Gastroesophageal sphincter (tissue), 4 donors: Measurements from ENCODE around the gene UMODL1. TPM values are rescaled to one million over a fixed set of nuclear protein-coding genes. Genes with fewer than 3 reads are reported as not detected.
A peak's percentile ranks its signal among the peaks of the same experiment; 100 is the strongest.

Experiments
- ATAC-seq: fragments of 150-250 bp; one replicate; pipeline ENCODE4 v1.9.1; 2016; ENCODE audit warnings: mild to moderate bottlenecking, moderate library complexity
- H3K27ac ChIP-seq, 4 donors: fragments of 200-600 bp; sonication (generic) in 3 of 4; 1 replicate in 3 of 4; 2 replicates in 1 of 4; pipeline ENCODE4 v1.5.1; 2016 to 2019
- H3K27me3 ChIP-seq: fragments of 200-600 bp; sonication (generic); one replicate; pipeline ENCODE4 v1.5.1; 2019
- H3K36me3 ChIP-seq, 2 donors: fragments of 200-600 bp; sonication (generic); one replicate each; pipeline ENCODE4 v1.5.1; 2019; ENCODE audit warnings: control low read depth in 1 of 2
- H3K4me1 ChIP-seq, 3 donors: fragments of 200-600 bp; sonication (generic); 1 replicate in 2 of 3; 2 replicates in 1 of 3; pipeline ENCODE4 v1.5.1; 2016 to 2019; ENCODE audit warnings: control low read depth in 2 of 3
- H3K4me3 ChIP-seq, 2 donors: fragments of 200-600 bp; sonication (generic); one replicate each; pipeline ENCODE4 v1.5.1; 2019; ENCODE audit warnings: mild to moderate bottlenecking in 1 of 2, moderate library complexity in 1 of 2
- H3K9me3 ChIP-seq, 3 donors: fragments of 200-600 bp; sonication (generic); one replicate each; pipeline ENCODE4 v1.5.1; 2017 to 2019; ENCODE audit warnings: control low read depth in 2 of 3
- EP300 ChIP-seq: sonication (generic); formaldehyde crosslinking; IDR thresholded peaks from one replicate; pipeline ENCODE4 v1.6.1; 2017; ENCODE audit warnings: antibody characterized with exemption, mild to moderate bottlenecking
- POLR2A ChIP-seq, 2 donors: fragments of 450-650 bp; IDR thresholded peaks; one replicate each; pipeline ENCODE4 v1.6.1; 2017; ENCODE audit warnings: antibody characterized with exemption in 2 of 2, mild to moderate bottlenecking in 2 of 2, moderate library complexity in 1 of 2
- POLR2AphosphoS5 ChIP-seq: sonication (generic); formaldehyde crosslinking; IDR thresholded peaks from one replicate; pipeline ENCODE4 v1.6.1; 2017; ENCODE audit warnings: antibody characterized with exemption
- WGBS, 2 donors: methylation state at CpG; one replicate each; pipeline ENCODE4 v1.1.5; 2018; ENCODE audit warnings: low coverage in 1 of 2; 5-methylcytosine and 5-hydroxymethylcytosine counted together
- total RNA-seq, 4 donors: library from RNA; depleted of rRNA; stranded (reverse); fragments of >200 nt; gene quantifications; one replicate each; pipeline ENCODE4 v1.1.0, GENCODE V29; 2016
- TF ChIP-seq, protein P1 (sequence below), 4 experiments: fragments of 200-600 bp in 2 of 4; fragments of 450-650 bp in 2 of 4; sonication (generic) in 1 of 4; IDR thresholded peaks; one replicate each; pipeline ENCODE4 v1.5.1; 2017 to 2019; ENCODE audit warnings: antibody characterized with exemption in 4 of 4, mild to moderate bottlenecking in 2 of 4, moderate library complexity in 2 of 4

Gene UMODL1
- total RNA-seq, 4 donors from 2014 or later = not detected

DNA sequence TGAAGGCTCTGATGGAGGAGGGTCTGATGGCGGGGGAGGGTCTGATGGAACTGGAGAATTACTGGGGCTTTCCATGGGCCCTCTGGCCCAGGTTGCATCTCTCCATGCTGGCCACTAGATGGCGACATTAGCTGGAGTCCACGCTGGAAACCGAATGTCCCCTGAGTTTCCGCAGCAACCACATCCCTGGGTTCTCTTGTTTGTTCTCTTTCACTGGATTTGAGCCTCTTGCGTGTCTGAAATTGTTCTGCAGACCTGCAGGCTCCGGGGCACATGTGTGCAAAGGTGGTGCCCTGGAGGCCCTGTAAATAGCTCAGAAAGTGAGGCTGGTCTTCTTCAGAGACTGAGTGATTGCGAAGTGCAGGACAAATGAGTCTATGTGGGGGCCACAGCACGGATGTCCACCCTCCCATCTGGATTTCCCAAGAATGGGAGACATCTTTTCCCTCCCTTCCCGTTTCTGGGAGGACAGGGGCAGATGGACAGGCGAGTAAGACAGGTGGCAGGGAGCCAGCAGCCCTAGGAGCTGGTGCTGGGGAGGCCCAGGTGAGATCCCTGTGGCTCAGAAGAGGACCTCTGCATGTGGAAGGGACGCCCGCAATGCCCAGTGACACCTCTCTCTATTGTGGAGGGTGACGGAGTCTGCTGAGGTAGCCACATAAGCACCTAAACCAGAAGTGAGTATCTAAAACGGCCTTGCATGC lies 74.6 kb downstream of the UMODL1 start:
- peak; percentile 71 for ATAC-seq
- TF ChIP-seq POLR2AphosphoS5 = no peak
- TF ChIP-seq POLR2A (IDR thresholded peaks at IDR 0.05) = no peak
- TF ChIP-seq EP300 = no peak
- TF ChIP-seq, protein P1, sequence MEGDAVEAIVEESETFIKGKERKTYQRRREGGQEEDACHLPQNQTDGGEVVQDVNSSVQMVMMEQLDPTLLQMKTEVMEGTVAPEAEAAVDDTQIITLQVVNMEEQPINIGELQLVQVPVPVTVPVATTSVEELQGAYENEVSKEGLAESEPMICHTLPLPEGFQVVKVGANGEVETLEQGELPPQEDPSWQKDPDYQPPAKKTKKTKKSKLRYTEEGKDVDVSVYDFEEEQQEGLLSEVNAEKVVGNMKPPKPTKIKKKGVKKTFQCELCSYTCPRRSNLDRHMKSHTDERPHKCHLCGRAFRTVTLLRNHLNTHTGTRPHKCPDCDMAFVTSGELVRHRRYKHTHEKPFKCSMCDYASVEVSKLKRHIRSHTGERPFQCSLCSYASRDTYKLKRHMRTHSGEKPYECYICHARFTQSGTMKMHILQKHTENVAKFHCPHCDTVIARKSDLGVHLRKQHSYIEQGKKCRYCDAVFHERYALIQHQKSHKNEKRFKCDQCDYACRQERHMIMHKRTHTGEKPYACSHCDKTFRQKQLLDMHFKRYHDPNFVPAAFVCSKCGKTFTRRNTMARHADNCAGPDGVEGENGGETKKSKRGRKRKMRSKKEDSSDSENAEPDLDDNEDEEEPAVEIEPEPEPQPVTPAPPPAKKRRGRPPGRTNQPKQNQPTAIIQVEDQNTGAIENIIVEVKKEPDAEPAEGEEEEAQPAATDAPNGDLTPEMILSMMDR (IDR thresholded peaks at IDR 0.05) = peak in 3 of 4 experiments; percentile 89 to 95 (median 95)
- Histone ChIP-seq H3K36me3 (no peaks in the 10 kb centered on the region), H3K9me3 (no peaks in the 10 kb centered on the region), H3K27me3 (peaks cover 9% of the 10 kb centered on the region), H3K27ac (no peak overlapping the region), H3K4me1 (peaks cover 0 to 5% (median 0%) of the 10 kb centered on the region in 3 donors), H3K4me3 (no peak overlapping the region)
- 0 to 18% methylated on average over 1 to 5 of the region's 15 CpGs for WGBS, 2 donors

DNA sequence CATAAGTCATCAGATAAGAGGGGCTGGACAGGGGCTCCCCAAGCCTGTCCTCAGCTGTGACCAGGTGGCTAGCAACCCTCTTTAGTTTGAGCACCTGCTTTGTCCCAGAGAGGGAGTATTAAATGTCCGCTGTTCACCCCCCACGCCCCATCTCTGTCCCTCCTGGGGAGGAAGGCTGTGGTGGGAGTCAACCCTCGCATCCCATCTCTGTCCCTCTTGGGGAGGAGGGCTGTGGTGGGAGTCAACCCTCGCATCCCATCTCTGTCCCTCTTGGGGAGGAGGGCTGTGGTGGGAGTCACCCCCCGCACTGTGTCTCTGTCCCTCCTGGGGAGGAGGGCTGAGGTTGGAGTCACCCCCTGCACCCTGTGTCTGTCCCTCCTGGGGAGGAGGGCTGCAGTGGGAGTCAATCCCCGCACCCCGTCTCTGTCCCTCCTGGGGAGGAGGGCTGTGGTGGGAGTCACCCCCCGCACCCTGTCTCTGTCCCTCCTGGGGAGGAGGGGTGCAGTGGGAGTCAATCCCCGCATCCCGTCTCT lies 75.2 kb downstream of the UMODL1 start:
- no CpG with 5 or more reads among the region's 10 CpGs for WGBS, 2 donors
- H3K9me3 ChIP-seq = no peaks in the 10 kb centered on the region
- H3K27me3 ChIP-seq = peaks cover 9% of the 10 kb centered on the region
- no peaks in the 10 kb centered on the region for H3K36me3 ChIP-seq
- H3K4me3 ChIP-seq = no peak overlapping the region
- H3K27ac ChIP-seq = no peak overlapping the region
- H3K4me1 ChIP-seq = peaks cover 0 to 5% (median 0%) of the 10 kb centered on the region in 3 donors
- TF ChIP-seq, protein P1 (IDR thresholded peaks at IDR 0.05) = no peak
- ATAC-seq = no peak

DNA sequence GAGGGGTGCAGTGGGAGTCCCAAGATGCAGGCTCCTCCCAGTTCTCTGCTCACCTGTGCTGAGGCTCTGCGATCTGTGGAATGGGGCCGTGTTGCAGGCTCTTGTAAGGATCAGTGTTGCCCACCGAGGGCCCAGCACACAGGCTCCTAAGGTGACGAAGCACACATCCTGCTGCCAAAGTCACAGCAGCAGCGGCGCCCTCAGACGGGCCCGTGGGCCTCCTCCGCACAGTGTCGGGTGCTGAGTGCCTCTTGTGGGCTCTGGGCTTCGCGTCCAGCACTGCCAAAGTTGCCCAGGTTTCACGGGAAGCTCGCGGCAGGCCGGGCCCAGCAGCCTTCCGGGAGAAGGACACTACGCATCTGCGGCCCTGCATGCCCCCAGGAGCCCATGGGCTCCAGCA lies 75.7 kb downstream of the UMODL1 start:
- no peak overlapping the region for H3K27ac ChIP-seq
- no peak overlapping the region for H3K4me3 ChIP-seq
- H3K36me3 ChIP-seq = no peaks in the 10 kb centered on the region
- no peaks in the 10 kb centered on the region for H3K9me3 ChIP-seq
- peaks cover 6% of the 10 kb centered on the region for H3K27me3 ChIP-seq
- WGBS, 2 donors = no CpG with 5 or more reads among the region's 19 CpGs
- ATAC-seq = no peak
- TF ChIP-seq POLR2AphosphoS5 = no peak
- TF ChIP-seq POLR2A (IDR thresholded peaks at IDR 0.05) = no peak
- no peak for TF ChIP-seq EP300
- TF ChIP-seq, protein P1 (IDR thresholded peaks at IDR 0.05) = no peak
- H3K4me1 ChIP-seq = peaks cover 0 to 5% (median 0%) of the 10 kb centered on the region in 3 donors

DNA sequence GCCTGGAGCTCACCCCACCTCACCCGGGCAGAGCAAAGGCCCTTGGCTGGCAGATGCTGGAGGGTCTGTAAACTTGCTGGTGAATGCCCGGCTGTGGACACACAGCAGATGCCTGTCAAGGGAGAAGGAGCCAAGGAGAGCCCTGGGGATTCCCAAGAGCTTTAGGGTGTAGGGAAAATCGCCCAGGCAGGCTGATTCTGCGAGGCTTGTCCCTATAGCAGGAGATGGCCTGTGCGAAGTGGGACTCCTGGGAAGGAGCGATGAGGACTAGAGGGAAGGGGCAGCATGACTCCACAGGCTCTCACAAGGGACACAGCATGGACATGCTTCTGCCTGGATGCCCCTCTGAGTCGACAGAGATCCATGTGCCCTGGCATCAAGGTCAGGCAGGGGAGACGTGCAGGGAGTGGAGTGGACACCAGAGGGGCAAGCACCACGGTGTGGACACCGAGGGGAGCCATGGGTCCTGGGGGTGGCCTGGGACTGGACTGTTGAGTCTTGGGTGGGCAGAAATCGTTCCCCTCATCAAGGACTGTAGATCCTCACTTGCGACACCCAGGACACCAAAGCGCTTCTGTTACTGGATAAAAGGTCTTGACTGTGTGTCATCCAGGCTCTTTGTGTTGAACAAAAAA lies 76.4 kb downstream of the UMODL1 start:
- no peak for TF ChIP-seq EP300
- TF ChIP-seq, protein P1 (IDR thresholded peaks at IDR 0.05) = no peak
- no peak for TF ChIP-seq POLR2AphosphoS5
- no peak for TF ChIP-seq POLR2A (IDR thresholded peaks at IDR 0.05)
- ATAC-seq = no peak

DNA sequence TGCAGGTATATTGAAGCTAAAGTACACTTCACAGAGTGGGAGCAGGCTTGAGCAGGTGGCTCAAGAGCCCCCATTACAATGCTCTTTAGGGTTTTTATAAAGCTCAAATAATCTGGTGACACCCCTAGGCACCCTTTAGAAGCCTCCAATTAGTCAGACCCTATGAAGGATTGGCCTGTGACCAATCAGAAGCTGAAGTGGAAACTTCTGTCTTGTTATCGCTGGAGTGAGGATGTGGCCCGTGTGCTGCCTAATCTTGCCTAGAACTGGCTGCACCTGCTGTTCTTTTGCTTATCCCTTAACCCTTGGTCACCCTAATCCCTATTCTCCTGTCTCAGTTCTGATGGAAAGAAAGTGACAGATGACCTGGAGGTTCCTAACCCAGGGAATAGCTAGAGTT lies 77.0 kb downstream of the UMODL1 start:
- no peaks in the 10 kb centered on the region for H3K9me3 ChIP-seq
- peaks cover 0 to 5% (median 0%) of the 10 kb centered on the region in 3 donors for H3K4me1 ChIP-seq
- ATAC-seq = no peak
- no peaks in the 10 kb centered on the region for H3K27me3 ChIP-seq
- H3K4me3 ChIP-seq = no peak overlapping the region
- H3K36me3 ChIP-seq = no peaks in the 10 kb centered on the region
- TF ChIP-seq POLR2A (IDR thresholded peaks at IDR 0.05) = no peak
- no peak for TF ChIP-seq EP300
- TF ChIP-seq, protein P1 (IDR thresholded peaks at IDR 0.05) = no peak
- TF ChIP-seq POLR2AphosphoS5 = no peak
- 63 to 75% methylated on average over 2 of the region's 2 CpGs for WGBS, 2 donors
- no peak overlapping the region for H3K27ac ChIP-seq

More for the DNA sequence above, 76.4 kb downstream of the UMODL1 start:
- Histone ChIP-seq H3K27me3 (no peaks in the 10 kb centered on the region), H3K9me3 (no peaks in the 10 kb centered on the region), H3K36me3 (no peaks in the 10 kb centered on the region), H3K4me3 (no peak overlapping the region), H3K27ac (no peak overlapping the region), H3K4me1 (peaks cover 0 to 5% (median 0%) of the 10 kb centered on the region in 3 donors)
- WGBS, 2 donors = 80 to 82% methylated on average over 2 to 5 of the region's 13 CpGs
